Measurements from ENCODE around the gene HMCN2. TPM values are rescaled to one million over a fixed set of nuclear protein-coding genes. Genes with fewer than 3 reads are reported as not detected.
A peak's percentile ranks its signal among the peaks of the same experiment; 100 is the strongest.

Gene HMCN2
- total RNA-seq, 1 experiment from 2014 or later = 8.6 TPM

- Histone ChIP-seq H3K4me2 (ENCODE audit: insufficient read depth, insufficient read length, low read length) (no peak overlapping the region), H4K20me1 (ENCODE audit: control insufficient read depth, insufficient read depth, insufficient read length) (no peaks in the 10 kb centered on the region)
These were observed 21.3 kb downstream of the HMCN2 start for GRCh38 chr9:130286781-130287428.

More at GRCh38 chr9:130286781-130287428, 21.3 kb downstream of the HMCN2 start:
- no peak overlapping the region for H2BK5ac ChIP-seq (ENCODE audit: insufficient read length, low read length)
- DNase-seq = no peak
- peaks cover 2% of the 10 kb centered on the region; the same call in 1 of the 2 replicates for H3K4me1 ChIP-seq (ENCODE audit: insufficient read depth, low read length)
- no peak for TF ChIP-seq CTCF (conservative IDR thresholded peaks at IDR 0.05)
- no peak overlapping the region for H3K9ac ChIP-seq (ENCODE audit: extremely low read depth, insufficient read length, low read length)
- H2BK120ac ChIP-seq (ENCODE audit: low read depth, low read length, poor library complexity, severe bottlenecking) = no peak overlapping the region
- Mint-ChIP-seq H3K27me3 (ENCODE audit: low read depth) (no peaks in the 10 kb centered on the region; the same call in 1 of the 2 replicates), H3K27ac (peak overlapping the region in 1 of 3 experiments; percentile 23; a peak in 1 of 7 replicates), H3K4me3 (no peak overlapping the region; a peak in 1 of 5 replicates), H3K36me3 (ENCODE audit: insufficient read depth in 1 of 3, low read depth in 3 of 3) (peaks cover 0 to 39% (median 9%) of the 10 kb centered on the region in 3 experiments; a peak in 5 of 7 replicates), H3K4me1 (peaks cover 17 to 36% of the 10 kb centered on the region in 2 experiments), H3K9me3 (no peaks in the 10 kb centered on the region)
- no peak overlapping the region for H4K91ac ChIP-seq (ENCODE audit: insufficient read length, low read depth, low read length)
- H4K5ac ChIP-seq (ENCODE audit: insufficient read length, low read depth, low read length) = no peak overlapping the region
- no peak overlapping the region for H2AFZ ChIP-seq (ENCODE audit: low read length)
- no peaks in the 10 kb centered on the region for H3K27me3 ChIP-seq (ENCODE audit: insufficient read depth, low read length)
- H2BK15ac ChIP-seq (ENCODE audit: low read depth, low read length) = no peak overlapping the region
- H3K4ac ChIP-seq (ENCODE audit: low read depth, low read length) = no peak overlapping the region
- H3T11ph ChIP-seq (ENCODE audit: low read length) = no peak overlapping the region
- no peaks in the 10 kb centered on the region for H3K9me3 ChIP-seq (ENCODE audit: control insufficient read depth, low read depth, low read length)
- H2BK20ac ChIP-seq (ENCODE audit: low read depth, low read length, poor library complexity, severe bottlenecking) = no peak overlapping the region
- no peak overlapping the region for H3K18ac ChIP-seq (ENCODE audit: insufficient read length, low read depth, low read length)
- WGBS (ENCODE audit: extremely low coverage, insufficient read length, low lambda C conversion rate) = no CpG with 5 or more reads among the region's 20 CpGs
- no peak overlapping the region for H3K23ac ChIP-seq (ENCODE audit: insufficient read length, low read depth, low read length)
- no peak overlapping the region for H2AK5ac ChIP-seq (ENCODE audit: insufficient read length, low read length)
- no peak overlapping the region for H2BK12ac ChIP-seq (ENCODE audit: insufficient read length, low read depth, low read length)
- no peaks in the 10 kb centered on the region for H3K23me2 ChIP-seq (ENCODE audit: insufficient read length, low read depth, low read length, poor library complexity, severe bottlenecking)
- H3K56ac ChIP-seq (ENCODE audit: insufficient read length, low read depth, low read length) = no peak overlapping the region
- no peak overlapping the region for H3K27ac ChIP-seq (ENCODE audit: insufficient read length, low read depth, low read length)
- H3K79me2 ChIP-seq (ENCODE audit: insufficient read depth, low read length) = no peaks in the 10 kb centered on the region
- no peak overlapping the region; the same call in 1 of the 2 replicates for H3K14ac ChIP-seq (ENCODE audit: insufficient read depth, low read length)
- H3K79me1 ChIP-seq (ENCODE audit: insufficient read depth, low read depth, low read length, poor library complexity, severe bottlenecking) = no peaks in the 10 kb centered on the region
- H4K8ac ChIP-seq (replicated peaks; ENCODE audit: insufficient read length, low read depth, low read length) = no peak overlapping the region

Data from H9 (cell line).